Activated CD4-positive, alpha-beta T cell treated with anti-CD3 and anti-CD28 coated beads for 24 hours (primary cell): ENCODE results near the gene IDH1.
"Not testable (repeated sequence)": the region's sequence is repeated elsewhere in the genome, so short reads cannot be mapped to it uniquely, and the experiment has no call there.

ENCODE experiments used
- DNase-seq, 2 donors: peaks; one replicate each; pipeline ENCODE4 v3.0.0-alpha.2; 2020; ENCODE audit warnings: low read depth in 2 of 2

IDH1 gene

GRCh38 chr2:208256849-208257813 lies 2.3 kb upstream of the IDH1 start:
- DNase-seq: not testable (repeated sequence)

DNA sequence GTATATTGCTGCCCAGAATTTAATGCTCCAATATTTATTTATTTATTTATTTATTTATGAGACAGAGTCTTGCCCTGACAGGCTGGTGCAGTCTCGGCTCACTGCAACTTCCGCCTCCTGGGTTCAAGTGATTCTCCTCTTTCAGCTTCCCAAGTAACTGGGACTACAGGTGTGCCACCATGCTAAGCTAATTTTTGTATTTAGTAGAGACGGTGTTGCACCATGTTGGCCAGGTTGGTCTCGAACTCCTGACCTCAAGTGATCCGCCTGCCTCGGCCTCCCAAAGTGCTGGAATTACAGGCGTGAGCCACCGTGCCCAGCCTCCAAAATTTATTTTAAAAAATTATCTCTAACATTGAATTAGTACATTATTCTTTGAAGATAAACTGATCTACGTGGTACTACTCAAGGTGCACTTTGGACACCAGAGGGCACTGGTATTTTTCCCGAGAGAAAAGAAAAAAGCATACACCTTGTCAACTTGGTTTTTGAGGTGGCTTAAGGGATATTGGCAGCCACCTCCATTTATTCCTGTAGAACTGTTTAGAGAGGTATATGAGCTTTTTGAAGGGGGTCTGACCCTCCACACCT lies 1.4 kb upstream of the IDH1 start:
- DNase-seq: no peak

GRCh38 chr2:208255557-208256106 lies 761 bp upstream of the IDH1 start:
- no peak for DNase-seq

GRCh38 chr2:208254118-208254870 lies 577 bp downstream of the IDH1 start:
- peak; percentile 60 to 66 for DNase-seq

DNA sequence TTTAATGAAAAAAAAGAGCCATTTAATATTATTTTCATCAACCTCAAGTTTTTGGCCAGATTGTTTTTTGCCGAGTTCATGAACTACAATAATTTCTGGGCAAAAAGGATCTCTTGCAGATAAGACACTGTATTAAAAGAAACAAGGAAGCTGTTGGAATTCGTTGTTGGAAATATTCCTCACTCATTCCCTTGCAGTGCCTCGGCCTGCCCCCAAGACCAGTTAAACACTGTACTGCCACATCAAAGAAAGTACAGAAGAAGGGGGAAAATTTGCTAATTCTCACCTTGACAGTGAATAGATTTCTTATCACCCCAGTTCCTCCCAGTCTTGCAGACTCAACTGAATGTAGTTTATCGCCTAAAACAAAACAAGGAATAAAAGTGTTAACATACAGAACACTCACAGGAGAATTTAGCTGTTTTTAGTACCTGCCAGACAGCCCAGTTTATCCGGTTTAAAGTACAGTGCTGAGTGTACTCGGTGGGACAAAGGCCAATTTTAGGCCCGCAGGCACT lies 1.2 kb downstream of the IDH1 start:
- DNase-seq: no peak

GRCh38 chr2:208252716-208253492 lies 2.0 kb downstream of the IDH1 start:
- DNase-seq: no peak

GRCh38 chr2:208251098-208251497 lies 3.8 kb downstream of the IDH1 start:
- no peak for DNase-seq

DNA sequence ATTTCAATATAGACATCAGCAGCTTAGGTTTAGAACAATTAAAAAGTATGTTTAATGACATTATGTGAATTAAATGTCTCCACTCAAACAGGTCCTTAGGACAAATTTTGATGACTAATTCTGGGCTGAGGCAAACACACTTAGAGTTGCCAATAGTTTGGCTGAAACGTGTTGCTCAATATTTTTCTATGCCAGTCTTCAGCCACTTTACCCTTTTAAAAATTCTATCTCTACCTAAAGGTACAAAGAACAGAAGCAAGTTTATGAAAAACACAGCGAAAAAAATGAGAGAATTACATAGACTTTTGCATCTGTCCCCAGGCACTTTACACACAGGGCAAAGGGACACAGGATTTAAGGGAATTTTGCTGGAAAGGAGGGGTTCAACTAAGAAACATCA lies 4.5 kb downstream of the IDH1 start:
- no peak for DNase-seq

DNA sequence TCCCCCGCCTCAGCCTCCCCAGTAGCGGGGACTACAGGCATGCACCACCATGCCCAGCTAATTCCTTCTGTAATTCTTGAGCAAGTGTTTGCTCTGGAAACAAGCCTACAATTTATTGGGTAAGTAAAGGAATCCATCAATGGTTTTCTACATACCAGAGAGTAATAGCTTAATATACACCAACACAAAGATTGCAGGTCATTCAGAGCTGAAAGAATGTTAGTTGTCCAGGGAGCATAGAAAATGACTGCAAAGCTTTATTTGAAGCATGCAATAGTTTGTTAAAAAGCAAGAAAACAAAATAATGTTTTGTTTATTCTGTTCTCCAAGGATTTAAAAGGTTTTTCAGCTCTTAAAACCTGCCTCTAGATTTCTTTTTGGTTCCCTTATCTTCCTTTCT lies 5.6 kb downstream of the IDH1 start:
- no peak for DNase-seq

DNA sequence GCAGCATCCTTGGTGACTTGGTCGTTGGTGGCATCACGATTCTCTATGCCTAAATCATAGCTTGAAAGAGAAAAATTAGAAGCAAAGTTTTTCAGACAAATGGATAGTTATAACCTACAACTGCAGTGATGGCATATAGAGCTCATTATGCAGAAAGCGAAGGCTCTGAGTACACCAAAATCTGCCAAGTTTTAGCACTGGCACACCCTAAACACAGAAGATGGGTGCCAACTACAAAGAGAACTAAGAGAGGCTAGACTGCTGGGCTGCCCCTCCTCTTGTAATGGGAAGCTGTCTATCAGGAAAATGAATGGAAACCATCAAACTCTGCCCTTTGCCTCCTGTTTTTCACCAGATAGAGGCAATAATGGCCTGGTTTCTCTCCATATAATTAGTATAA lies 6.3 kb downstream of the IDH1 start:
- no peak for DNase-seq

DNA sequence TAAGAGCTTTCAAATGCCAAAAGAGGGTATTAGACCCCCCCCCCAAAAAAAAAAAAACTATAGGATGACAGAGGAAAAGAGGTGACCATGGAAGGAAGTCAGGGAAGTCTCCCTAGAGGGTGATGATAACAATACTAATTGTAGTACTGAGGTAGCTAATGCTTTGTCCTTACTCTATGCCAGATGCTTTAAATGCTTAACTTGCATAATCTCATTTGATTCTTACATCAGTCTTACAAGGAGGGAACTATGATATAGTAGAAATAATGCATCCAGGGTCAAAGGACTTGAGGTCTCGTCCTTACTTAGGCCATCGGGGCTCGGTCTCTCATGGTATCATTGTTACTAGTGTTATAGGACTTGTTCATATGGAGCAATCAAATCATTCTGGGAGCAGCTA lies 9.1 kb downstream of the IDH1 start:
- DNase-seq: no peak

DNA sequence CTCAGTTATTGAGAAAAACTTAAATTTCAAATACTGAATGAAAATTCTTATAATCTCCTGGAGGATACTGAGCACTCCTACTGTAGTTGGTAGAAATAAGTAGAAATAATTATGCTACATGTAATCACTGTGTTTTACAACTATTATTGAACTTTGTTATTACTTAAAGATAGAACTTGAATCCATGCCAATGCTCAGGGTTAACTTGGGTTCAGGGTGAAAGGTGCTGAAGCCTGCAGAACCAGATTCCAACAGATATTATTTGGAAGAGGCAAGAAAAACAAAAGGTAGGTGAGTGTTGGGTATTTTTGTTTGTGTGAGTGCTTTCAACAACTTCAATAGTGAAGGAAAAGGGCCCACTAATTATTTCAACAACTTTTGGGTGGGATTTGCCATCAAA lies 10.4 kb downstream of the IDH1 start:
- DNase-seq: no peak

GRCh38 chr2:208240619-208241209 lies 14.2 kb downstream of the IDH1 start:
- no peak for DNase-seq

DNA sequence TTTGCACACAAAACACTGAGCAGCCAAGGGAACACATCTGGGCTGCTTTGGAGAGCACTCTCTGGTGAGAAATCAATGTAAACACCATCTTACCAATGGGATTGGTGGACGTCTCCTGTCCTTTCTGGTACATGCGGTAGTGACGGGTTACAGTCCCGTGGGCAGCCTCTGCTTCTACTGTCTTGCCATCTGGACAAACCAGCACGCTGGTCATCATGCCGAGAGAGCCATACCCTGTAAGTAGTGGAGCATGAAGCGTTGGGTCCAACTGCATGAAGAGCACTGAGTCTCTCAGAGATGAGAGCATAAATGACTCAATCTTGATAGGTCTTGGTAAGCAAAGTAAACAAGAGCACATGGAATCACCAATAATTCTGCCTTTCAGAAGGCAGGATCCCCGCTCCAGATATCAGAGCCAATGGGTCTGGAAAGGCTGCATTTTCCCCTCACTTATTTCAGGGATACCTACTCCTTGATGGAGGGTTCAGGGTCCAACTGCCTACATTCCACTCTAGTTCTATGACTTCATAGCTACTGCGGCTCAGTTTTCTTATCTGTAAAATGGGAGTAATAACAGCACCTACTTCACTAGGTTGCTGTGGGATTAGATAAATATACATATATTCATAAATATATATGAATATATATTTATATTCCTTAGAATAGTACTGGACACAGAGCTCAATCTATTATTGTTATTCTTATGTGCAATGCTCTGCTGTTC lies 14.9 kb downstream of the IDH1 start:
- DNase-seq: no peak

GRCh38 chr2:208235860-208236259 lies 19.0 kb downstream of the IDH1 start:
- no peak for DNase-seq

- no peak for DNase-seq
Observed at GRCh38 chr2:208234786-208235185, 20.1 kb downstream of the IDH1 start.

- no peak for DNase-seq
Observed at GRCh38 chr2:208228476-208228875, 26.4 kb downstream of the IDH1 start.

DNA sequence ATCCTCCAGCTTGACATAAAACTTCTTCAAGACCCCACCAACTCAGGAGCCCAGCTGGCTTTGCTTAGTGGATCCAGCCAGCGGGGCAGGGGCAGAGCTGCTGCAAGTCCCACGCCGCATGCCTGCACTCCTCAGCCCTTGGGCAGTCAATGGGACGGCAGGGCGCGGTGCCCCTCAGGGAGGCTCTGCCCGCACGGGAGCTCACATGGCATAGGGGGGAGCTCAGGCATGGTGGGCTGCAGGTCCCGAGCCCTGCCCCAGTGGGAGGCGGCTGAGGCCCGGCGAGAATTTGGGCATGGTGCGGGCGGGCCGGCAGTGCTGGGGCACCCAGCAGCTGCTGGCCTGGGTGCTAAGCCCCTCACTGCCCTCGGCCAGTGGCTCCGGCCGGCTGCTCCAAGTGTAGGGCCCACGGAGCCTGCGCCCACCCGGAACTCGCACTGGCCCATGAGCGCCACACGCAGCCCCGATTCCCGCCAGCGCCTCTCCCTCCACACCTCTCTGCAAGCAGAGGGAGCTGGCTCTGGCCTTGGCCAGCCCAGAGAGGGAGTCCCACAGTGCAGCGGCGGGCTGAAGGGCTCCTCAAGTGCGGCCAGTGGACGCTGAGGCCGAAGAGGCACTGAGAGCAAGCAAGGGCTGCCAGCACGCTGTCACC lies 27.2 kb downstream of the IDH1 start:
- no peak for DNase-seq

- no peak for DNase-seq
Observed at GRCh38 chr2:208224802-208225201, 30.1 kb downstream of the IDH1 start.

DNA sequence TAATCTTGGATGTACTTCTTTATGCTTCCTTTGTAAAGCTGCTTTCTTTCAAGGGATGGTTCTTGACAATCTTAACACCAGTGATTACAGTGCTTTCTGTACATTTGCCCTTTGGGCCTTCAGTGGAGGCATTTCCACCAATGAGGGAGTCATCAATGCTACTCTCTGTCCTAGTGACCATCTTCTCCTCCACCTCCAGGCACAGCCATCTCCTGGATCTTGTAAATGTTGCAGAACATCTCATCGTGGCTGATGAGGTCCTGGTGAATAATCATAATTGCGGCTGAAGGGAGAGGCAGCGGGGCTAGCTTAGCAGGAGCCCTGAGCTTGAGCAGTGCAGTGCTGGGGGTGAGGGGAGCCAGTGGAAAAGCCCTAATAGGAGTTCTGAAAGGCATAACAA lies 32.5 kb downstream of the IDH1 start:
- DNase-seq: no peak
